HEK293T (cell line): Measurements from ENCODE around the gene KYNU.

Experiments
- BHLHE40 ChIP-seq: fragments of 450-650 bp; IDR thresholded peaks from 2 replicates; pipeline ENCODE4 v1.6.1; 2016; ENCODE audit warnings: mild to moderate bottlenecking, moderate library complexity, borderline replicate concordance
- ELF4 ChIP-seq: fragments of 450-650 bp; IDR thresholded peaks from 2 replicates; pipeline ENCODE4 v1.6.1; 2017; ENCODE audit warnings: antibody characterized with exemption
- FOXA1 ChIP-seq: fragments of 450-650 bp; IDR thresholded peaks from 2 replicates; pipeline ENCODE4 v1.6.1; 2016; ENCODE audit warnings: mild to moderate bottlenecking
- FOXK2 ChIP-seq: fragments of 450-650 bp; IDR thresholded peaks from 2 replicates; pipeline ENCODE4 v1.6.1; 2016; ENCODE audit warnings: mild to moderate bottlenecking
- FOXM1 ChIP-seq: fragments of 450-650 bp; IDR thresholded peaks from 2 replicates; pipeline ENCODE4 v1.6.1; 2017; ENCODE audit warnings: mild to moderate bottlenecking, borderline replicate concordance
- HDGF ChIP-seq: fragments of 450-650 bp; IDR thresholded peaks from 2 replicates; pipeline ENCODE4 v1.6.1; 2017; ENCODE audit warnings: antibody characterized with exemption, borderline replicate concordance
- LEF1 ChIP-seq: fragments of 450-650 bp; IDR thresholded peaks from 2 replicates; pipeline ENCODE4 v1.6.1; 2017; ENCODE audit warnings: mild to moderate bottlenecking, borderline replicate concordance
- NFRKB ChIP-seq: fragments of 450-650 bp; IDR thresholded peaks from 2 replicates; pipeline ENCODE4 v1.6.1; 2016; ENCODE audit warnings: mild to moderate bottlenecking, moderate library complexity
- PKNOX1 ChIP-seq: fragments of 450-650 bp; IDR thresholded peaks from 2 replicates; pipeline ENCODE4 v1.6.1; 2016
- SP1 ChIP-seq: fragments of 450-650 bp; IDR thresholded peaks from 2 replicates; pipeline ENCODE4 v1.6.1; 2017
- TARDBP ChIP-seq: fragments of 450-650 bp; IDR thresholded peaks from 2 replicates; pipeline ENCODE4 v1.6.1; 2016
- ZNF384 ChIP-seq: fragments of 450-650 bp; IDR thresholded peaks from 2 replicates; pipeline ENCODE4 v1.6.1; 2016

- TF ChIP-seq NFRKB (no peak), FOXA1 (no peak), BHLHE40 (no peak), ZNF384 (no peak), FOXK2 (no peak), ELF4 (no peak), FOXM1 (no peak), TARDBP (no peak), SP1 (no peak), HDGF (no peak), PKNOX1 (no peak), LEF1 (no peak)
Measured at GRCh38 chr2:142957144-142957543, 79.7 kb downstream of the KYNU start.
